HL-60 (cell line): Measurements from ENCODE around the gene TRIO.
A peak's percentile ranks its signal among the peaks of the same experiment; 100 is the strongest.

Experiments
- DNase-seq, 2 experiments: peaks; one replicate each; pipeline ENCODE4 v3.0.0-alpha.2; 2010 to 2020; ENCODE audit warnings: low read depth in 1 of 2, low spot score in 1 of 2
- H3K27ac ChIP-seq: fragments of 250-450 bp; sonication (Bioruptor Pico); replicated peaks from 2 replicates; pipeline ENCODE4 v1.5.1; 2020; ENCODE audit warnings: mild to moderate bottlenecking, moderate library complexity
- H3K27me3 ChIP-seq: fragments of 250-450 bp; sonication (Bioruptor Pico); 2 replicates; pipeline ENCODE4 v1.5.1; 2021; ENCODE audit warnings: mild to moderate bottlenecking, moderate library complexity; ENCODE audit not compliant: insufficient read depth, poor library complexity, severe bottlenecking
- H3K4me3 ChIP-seq: replicated peaks from 2 replicates; pipeline ENCODE4 v1.5.1; 2011; ENCODE audit warnings: mild to moderate bottlenecking, control low read depth, low read length; ENCODE audit not compliant: insufficient read depth
- GABPA ChIP-seq: IDR thresholded peaks from 2 replicates; pipeline ENCODE4 v1.6.1; 2012; ENCODE audit warnings: low read depth
- POLR2AphosphoS5 ChIP-seq: IDR thresholded peaks from 2 replicates; pipeline ENCODE4 v1.6.1; 2012; ENCODE audit warnings: low read depth
- SPI1 ChIP-seq: IDR thresholded peaks from 2 replicates; pipeline ENCODE4 v1.6.1; 2012; ENCODE audit warnings: low read depth, mild to moderate bottlenecking, borderline replicate concordance
- TF ChIP-seq, protein P1 (sequence below): IDR thresholded peaks from one replicate; pipeline ENCODE4 v1.5.1; 2011; ENCODE audit warnings: low read length, control low read depth, inconsistent platforms; ENCODE audit not compliant: insufficient read depth
- TF ChIP-seq, protein P2 (sequence below): IDR thresholded peaks from 2 replicates; pipeline ENCODE4 v1.6.1; 2012; ENCODE audit warnings: low read depth; ENCODE audit not compliant: insufficient replicate concordance

The TRIO gene

DNA sequence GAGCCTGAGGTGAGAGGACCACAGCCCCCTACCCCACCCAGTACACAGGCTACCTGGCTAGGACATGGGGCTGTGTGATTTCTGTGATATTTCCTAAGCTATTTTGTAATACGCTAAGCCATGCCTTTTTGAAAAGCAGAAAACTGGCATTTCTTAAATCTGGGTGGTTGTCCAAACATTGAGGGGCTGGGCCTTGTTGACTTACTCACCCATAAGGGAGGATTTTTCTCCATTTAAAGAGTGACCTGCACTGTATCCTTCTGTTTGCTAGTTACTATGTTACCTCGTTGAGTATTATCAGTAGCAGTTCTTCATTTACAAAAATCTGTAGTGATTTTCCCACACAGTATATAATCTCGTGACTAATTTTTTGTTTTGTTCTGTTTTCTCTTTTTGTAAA, 321.0 kb downstream of the TRIO start:
- peak overlapping the region; percentile 38; the same call in 1 of the 2 replicates for H3K27ac ChIP-seq
- no peaks in the 10 kb centered on the region for H3K27me3 ChIP-seq
- DNase-seq, result peak in 1 of 2 experiments; percentile 3
- TF ChIP-seq, protein P1, sequence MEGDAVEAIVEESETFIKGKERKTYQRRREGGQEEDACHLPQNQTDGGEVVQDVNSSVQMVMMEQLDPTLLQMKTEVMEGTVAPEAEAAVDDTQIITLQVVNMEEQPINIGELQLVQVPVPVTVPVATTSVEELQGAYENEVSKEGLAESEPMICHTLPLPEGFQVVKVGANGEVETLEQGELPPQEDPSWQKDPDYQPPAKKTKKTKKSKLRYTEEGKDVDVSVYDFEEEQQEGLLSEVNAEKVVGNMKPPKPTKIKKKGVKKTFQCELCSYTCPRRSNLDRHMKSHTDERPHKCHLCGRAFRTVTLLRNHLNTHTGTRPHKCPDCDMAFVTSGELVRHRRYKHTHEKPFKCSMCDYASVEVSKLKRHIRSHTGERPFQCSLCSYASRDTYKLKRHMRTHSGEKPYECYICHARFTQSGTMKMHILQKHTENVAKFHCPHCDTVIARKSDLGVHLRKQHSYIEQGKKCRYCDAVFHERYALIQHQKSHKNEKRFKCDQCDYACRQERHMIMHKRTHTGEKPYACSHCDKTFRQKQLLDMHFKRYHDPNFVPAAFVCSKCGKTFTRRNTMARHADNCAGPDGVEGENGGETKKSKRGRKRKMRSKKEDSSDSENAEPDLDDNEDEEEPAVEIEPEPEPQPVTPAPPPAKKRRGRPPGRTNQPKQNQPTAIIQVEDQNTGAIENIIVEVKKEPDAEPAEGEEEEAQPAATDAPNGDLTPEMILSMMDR, result no peak
- TF ChIP-seq GABPA, result no peak
- no peak for TF ChIP-seq POLR2AphosphoS5
- no peak for TF ChIP-seq SPI1
- TF ChIP-seq, protein P2, sequence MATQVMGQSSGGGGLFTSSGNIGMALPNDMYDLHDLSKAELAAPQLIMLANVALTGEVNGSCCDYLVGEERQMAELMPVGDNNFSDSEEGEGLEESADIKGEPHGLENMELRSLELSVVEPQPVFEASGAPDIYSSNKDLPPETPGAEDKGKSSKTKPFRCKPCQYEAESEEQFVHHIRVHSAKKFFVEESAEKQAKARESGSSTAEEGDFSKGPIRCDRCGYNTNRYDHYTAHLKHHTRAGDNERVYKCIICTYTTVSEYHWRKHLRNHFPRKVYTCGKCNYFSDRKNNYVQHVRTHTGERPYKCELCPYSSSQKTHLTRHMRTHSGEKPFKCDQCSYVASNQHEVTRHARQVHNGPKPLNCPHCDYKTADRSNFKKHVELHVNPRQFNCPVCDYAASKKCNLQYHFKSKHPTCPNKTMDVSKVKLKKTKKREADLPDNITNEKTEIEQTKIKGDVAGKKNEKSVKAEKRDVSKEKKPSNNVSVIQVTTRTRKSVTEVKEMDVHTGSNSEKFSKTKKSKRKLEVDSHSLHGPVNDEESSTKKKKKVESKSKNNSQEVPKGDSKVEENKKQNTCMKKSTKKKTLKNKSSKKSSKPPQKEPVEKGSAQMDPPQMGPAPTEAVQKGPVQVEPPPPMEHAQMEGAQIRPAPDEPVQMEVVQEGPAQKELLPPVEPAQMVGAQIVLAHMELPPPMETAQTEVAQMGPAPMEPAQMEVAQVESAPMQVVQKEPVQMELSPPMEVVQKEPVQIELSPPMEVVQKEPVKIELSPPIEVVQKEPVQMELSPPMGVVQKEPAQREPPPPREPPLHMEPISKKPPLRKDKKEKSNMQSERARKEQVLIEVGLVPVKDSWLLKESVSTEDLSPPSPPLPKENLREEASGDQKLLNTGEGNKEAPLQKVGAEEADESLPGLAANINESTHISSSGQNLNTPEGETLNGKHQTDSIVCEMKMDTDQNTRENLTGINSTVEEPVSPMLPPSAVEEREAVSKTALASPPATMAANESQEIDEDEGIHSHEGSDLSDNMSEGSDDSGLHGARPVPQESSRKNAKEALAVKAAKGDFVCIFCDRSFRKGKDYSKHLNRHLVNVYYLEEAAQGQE, result no peak
- no peak overlapping the region for H3K4me3 ChIP-seq

DNA sequence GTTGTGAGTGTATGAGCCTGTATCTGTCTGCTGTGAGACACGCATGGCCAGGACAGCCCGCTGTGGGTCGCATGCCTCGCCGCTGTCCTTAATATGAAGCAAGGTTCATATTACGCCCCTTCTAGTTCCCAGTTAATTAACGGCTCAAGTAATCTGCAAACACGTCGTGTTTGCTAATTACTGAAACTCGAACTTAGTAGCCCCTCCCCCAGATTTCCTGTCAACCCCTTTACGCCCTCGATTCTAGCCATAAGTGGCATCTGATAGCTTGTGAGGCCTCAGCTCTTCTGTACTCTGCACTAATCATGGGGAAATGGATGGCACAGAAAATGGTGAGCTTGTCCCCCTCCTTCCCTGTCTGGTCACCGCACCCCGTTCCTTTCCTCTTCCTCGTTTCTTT, 321.5 kb downstream of the TRIO start:
- Histone ChIP-seq H3K4me3 (no peak overlapping the region), H3K27me3 (no peaks in the 10 kb centered on the region), H3K27ac (no peak overlapping the region)
- TF ChIP-seq, protein P2, result no peak
- TF ChIP-seq SPI1 (no peak), GABPA (no peak), POLR2AphosphoS5 (no peak)
- TF ChIP-seq, protein P1, result no peak
- no peak for DNase-seq

DNA sequence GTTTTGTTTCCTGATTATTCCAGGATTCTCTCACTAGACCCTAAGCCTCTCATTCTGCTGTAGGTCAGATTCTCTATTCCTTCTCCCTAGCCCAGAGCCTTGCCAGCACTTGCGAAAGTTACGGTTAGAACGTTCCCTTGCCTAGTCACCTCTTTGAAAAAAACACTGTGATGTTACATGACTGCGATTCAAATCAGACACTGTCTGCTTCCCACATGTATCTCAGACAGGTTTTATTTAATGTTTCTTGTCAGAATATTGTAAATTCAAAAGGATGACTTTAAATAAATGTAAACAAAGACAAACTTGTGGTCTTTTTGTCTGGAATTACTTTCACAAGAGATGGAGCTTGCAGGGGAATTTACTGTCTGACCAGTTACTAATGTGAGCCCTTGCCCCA, 322.0 kb downstream of the TRIO start:
- no peaks in the 10 kb centered on the region for H3K27me3 ChIP-seq
- no peak for DNase-seq
- no peak overlapping the region for H3K27ac ChIP-seq
- no peak overlapping the region for H3K4me3 ChIP-seq
- TF ChIP-seq SPI1 (no peak), POLR2AphosphoS5 (no peak), GABPA (no peak)

DNA sequence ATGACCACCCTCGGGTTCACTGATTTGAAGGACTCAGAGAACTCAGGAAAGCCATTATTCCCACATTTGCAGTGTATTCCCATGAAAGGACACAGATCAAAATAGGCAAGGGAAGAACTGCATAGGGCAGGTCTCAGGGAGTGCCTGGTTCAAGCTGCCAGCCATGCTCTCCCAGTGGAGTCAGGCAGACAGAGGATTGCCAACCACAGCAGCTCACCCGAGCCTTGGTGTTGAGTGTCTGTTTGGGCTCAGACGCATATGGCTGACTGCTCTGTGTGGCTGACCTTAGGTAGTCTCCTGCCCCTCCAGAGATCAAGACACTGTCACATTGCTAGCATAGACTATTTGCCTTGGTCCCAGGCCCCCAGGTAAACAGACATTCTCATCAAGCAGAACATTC, 322.6 kb downstream of the TRIO start:
- TF ChIP-seq, protein P2, result no peak
- TF ChIP-seq POLR2AphosphoS5 (no peak), SPI1 (no peak), GABPA (no peak)
- TF ChIP-seq, protein P1, result no peak
- H3K27me3 ChIP-seq, result no peaks in the 10 kb centered on the region

More for the DNA sequence above, 322.6 kb downstream of the TRIO start:
- Histone ChIP-seq H3K4me3 (no peak overlapping the region), H3K27ac (no peak overlapping the region)
- DNase-seq, result no peak
